NCI-H146 treated with DMSO at 0.1 percent for 48 hours (cell line): ENCODE data around the gene AKAP13.
A peak's percentile ranks its signal among the peaks of the same experiment; 100 is the strongest.
"Not testable (repeated sequence)": the region's sequence is repeated elsewhere in the genome, so short reads cannot be mapped to it uniquely, and the experiment has no call there.

ENCODE experiments used
- DNase-seq: peaks from one replicate; lab custom pipeline; 2025; ENCODE audit not compliant: unreplicated experiment; lab: John Stamatoyannopoulos, UW

The AKAP13 gene

DNA sequence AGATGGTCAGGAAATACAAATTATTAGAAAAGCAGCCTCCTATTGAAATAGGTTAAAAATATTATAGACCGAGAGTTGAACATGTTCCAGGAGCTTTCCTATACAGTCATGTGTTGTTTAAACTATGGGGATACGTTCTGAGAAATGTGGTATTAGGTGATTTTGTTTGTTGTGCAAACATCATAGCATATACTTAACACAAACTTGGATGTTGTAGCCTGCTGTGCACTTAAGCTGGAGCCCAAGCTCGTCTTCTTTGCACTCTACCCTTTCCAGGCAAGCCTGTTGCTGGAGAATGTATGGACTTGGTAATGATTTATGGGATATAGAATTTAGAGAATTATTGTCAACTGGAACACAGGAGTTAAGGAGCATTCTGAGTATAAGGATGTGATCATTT lies 140.2 kb downstream of the AKAP13 start:
- no peak for DNase-seq

DNA sequence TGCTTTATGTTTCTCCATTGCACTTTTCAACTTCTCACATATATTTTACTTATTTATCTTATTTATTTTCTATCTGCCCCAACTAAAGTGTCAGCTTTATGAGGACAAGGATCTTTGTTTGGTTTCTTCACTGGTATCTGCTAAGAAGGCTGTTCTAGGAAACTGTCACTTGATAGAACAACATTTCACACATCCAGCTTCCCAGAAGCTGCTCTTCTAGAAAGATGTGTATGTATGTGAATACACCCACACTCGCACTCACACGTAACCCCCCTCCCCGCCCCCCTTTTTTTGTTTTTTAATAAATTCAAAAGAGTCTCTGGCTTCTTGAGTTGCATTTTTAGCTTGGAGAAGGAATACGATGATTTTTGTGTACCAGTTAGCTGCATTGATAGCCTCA lies 143.1 kb downstream of the AKAP13 start:
- DNase-seq, result no peak

DNA sequence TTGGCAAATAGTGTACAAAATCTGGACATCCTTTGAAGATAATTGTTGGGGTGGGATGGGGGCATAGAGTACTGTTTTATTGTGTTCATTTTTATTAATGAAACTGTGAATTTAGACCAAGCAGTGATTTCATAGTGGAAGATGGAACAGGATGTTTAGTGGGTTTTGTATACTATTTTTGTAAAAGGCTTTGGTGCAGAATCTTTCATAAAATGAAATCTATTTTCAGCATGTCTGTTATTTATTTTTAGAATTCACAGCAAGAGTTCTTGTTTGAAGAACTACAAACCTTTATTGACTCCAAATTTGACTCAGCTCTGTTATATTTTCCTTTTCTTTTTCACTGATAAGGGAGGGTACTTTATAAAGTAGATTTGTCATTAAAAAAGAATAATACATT lies 145.4 kb downstream of the AKAP13 start:
- no peak for DNase-seq

- DNase-seq, result no peak
These were observed 147.5 kb downstream of the AKAP13 start for GRCh38 chr15:85527895-85528294.

GRCh38 chr15:85530079-85530478 lies 149.7 kb downstream of the AKAP13 start:
- DNase-seq, result no peak

- no peak for DNase-seq
These were observed 150.7 kb downstream of the AKAP13 start for GRCh38 chr15:85531083-85531482.

- no peak for DNase-seq
These were observed 152.3 kb downstream of the AKAP13 start for GRCh38 chr15:85532689-85533088.

- no peak for DNase-seq
These were observed 153.6 kb downstream of the AKAP13 start for GRCh38 chr15:85534031-85534430.

DNA sequence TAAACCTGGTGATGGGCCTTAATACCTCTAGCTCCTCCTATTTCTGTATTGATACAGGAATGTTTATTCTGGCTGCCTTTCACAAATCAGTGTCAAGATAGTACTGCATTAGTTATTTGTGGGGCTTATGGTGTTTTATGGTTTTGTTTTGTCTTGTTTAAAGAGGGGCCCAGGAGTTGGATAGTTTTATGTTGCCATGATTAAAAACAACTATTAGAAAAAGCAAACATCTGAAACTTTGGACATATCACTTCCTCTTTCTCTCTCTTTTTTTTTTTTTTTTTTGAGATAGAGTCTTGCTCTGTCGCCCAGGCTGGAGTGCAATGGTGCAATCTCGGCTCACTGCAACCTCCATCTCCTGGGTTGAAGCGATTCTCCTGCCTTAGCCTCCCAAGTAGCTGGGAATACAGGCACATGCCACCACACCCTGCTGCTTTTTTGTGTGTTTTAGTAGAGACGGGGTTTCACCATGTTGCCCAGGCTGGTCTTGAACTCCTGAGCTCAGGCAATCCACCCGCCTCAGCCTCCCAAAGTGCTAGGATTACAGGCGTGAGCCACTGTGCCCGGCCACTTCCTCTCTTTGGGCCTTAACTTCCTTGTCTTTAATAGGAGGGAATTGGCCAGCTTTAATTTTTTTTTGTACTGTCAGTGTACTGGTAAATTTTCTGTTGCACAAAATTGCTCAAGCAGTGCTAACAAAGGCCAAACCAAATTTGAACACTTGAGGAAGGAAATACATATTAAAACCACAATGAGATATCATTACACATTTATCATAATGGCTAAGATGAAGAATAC lies 155.3 kb downstream of the AKAP13 start:
- not testable (repeated sequence) for DNase-seq

GRCh38 chr15:85536341-85536740 lies 155.9 kb downstream of the AKAP13 start:
- DNase-seq, result no peak

- peak; percentile 1 for DNase-seq
These were observed 159.1 kb downstream of the AKAP13 start for GRCh38 chr15:85539491-85539890.

GRCh38 chr15:85540085-85540797 lies 159.8 kb downstream of the AKAP13 start:
- DNase-seq, result no peak

- peak; percentile 7 for DNase-seq
These were observed 161.3 kb downstream of the AKAP13 start for GRCh38 chr15:85541744-85542143.

GRCh38 chr15:85542488-85542887 lies 162.1 kb downstream of the AKAP13 start:
- no peak for DNase-seq

DNA sequence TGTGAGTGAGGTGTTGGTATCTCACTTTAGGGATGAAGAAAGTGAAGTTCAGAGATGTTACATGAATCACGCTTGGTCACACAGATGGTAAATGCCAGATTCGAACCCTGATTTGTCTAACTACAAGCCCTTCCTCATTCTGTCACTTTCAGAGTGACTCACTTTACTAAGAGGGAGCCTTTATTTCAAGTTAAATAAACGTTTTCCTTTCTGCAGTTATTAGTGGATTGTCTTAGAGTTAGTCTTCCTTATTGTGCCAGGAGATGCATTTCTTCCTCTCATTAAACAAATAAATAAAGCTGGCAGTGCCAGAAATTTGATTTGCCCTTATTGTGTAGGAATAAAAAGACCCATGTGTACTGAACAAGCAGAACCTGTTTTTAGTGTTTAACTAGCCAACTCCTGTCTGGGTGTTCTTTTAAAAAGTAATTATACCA lies 162.5 kb downstream of the AKAP13 start:
- DNase-seq, result peak; percentile 44

DNA sequence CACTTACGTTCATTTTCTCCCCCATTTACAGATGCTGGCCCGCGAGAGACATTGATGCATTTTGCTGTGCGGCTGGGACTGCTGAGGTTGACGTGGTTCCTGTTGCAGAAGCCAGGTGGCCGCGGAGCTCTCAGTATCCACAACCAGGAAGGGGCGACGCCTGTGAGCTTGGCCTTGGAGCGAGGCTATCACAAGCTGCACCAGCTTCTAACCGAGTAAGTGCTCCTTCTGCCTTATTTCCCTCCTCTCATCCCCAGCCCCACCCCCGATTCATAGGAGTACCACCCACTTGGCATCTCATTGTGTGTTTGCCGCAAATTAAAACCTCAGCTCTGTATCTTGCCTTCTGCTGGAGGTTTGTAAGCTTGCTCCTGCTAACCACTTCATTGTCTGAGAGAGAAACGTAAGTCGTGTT lies 163.3 kb downstream of the AKAP13 start:
- DNase-seq, result peak; percentile 44

GRCh38 chr15:85545185-85545584 lies 164.8 kb downstream of the AKAP13 start:
- no peak for DNase-seq

DNA sequence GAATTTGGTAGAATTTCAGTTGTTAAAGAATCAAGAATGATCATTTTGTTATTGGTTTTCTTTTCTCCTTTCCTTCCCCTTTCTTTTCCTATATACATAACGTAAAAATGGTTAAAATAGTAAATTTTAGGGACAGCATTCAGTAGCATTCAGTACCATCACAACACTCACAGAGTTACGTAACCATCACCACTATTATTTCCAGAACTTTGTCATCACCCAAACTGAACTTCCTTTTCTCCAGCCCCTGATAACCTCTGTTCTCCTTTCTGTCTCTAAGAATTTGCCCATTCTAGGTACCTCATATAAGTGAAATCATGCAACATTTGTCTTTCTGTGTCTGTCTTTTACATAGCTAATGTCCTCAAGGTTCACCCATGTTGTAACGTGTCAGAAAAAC lies 165.3 kb downstream of the AKAP13 start:
- DNase-seq, result no peak

- no peak for DNase-seq
These were observed 167.0 kb downstream of the AKAP13 start for GRCh38 chr15:85547386-85547785.

DNA sequence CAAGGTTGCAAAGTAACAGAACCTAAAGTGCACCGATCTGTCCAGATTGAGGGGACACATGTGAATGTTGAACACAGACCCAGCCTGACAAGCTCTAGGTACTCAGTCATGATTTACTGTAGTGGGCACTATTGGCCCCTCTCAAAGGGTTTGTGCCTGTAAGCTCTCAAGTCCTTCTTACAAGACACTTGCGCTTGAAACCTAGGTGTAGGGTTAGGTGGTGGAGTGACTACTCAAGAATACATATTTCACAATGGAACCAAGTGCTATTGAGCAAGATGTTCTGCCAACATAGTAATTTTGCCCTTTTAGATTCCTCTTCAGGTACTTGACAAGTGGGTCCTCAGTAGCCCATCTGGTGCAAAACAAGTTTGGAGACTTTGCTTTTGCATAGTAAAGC lies 169.9 kb downstream of the AKAP13 start:
- DNase-seq, result no peak

DNA sequence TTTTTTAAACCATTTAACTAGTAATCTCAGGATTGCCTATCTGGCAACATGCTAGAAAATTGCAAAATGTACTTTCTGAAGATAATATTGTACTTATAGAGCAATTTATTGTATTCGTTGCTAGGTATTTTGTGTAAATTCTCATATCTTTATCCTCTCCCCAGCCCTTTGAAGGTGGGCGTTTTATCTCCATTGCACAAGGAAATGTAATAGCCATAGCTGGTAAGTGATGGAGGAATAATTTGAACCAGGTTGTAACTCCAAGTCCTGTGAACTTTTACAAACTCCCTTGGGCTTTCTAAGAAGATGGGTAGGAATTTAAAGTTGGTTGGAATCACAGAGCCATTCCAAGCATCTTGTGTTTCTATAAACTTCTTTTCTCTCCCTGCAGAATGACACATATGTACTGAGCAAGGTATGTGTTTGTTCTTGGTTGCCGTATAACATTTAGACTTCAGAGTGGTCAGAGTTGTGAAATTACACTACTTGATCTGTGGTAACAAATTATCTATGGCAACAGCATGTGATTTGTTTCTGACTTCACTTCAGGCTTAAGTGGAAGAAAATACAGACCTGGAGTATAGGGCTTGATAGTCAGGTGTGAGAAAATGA lies 170.9 kb downstream of the AKAP13 start:
- DNase-seq, result no peak
